HepG2 (cell line): ENCODE results near the gene DLG3. TPM values are rescaled to one million over a fixed set of nuclear protein-coding genes. Genes with fewer than 3 reads are reported as not detected.

Experiments used
- ARNT2 ChIP-seq: sonication (generic); formaldehyde crosslinking; IDR thresholded peaks from 2 replicates; pipeline ENCODE4 v1.8.0; 2022; ENCODE audit warnings: mild to moderate bottlenecking, low read depth, missing genetic modification reagents, moderate library complexity
- KAT8 ChIP-seq: IDR thresholded peaks from 2 replicates; pipeline ENCODE4 v1.6.1; 2016; ENCODE audit warnings: missing genetic modification reagents, missing compliant biosample characterization
- LBX2 ChIP-seq: sonication (generic); formaldehyde crosslinking; IDR thresholded peaks from 2 replicates; pipeline ENCODE4 v1.5.0; 2020; ENCODE audit warnings: missing genetic modification reagents, mild to moderate bottlenecking, borderline replicate concordance
- MXD3 ChIP-seq: IDR thresholded peaks from 2 replicates; pipeline ENCODE4 v1.6.1; 2016; ENCODE audit warnings: mild to moderate bottlenecking, missing biosample characterization, missing genetic modification reagents
- NFIB ChIP-seq: sonication (generic); formaldehyde crosslinking; IDR thresholded peaks from 2 replicates; pipeline ENCODE4 v1.9.0; 2021; ENCODE audit warnings: missing genetic modification reagents, mild to moderate bottlenecking, borderline replicate concordance
- RAD21 ChIP-seq: fragments of 450-650 bp; formaldehyde crosslinking; IDR thresholded peaks from 2 replicates; pipeline ENCODE4 v1.5.0; 2020; ENCODE audit warnings: mild to moderate bottlenecking
- ZNF121 ChIP-seq: sonication (generic); formaldehyde crosslinking; IDR thresholded peaks from 2 replicates; pipeline ENCODE4 v1.5.0; 2020; ENCODE audit warnings: mild to moderate bottlenecking, missing genetic modification reagents
- ZNF207 ChIP-seq: fragments of 450-650 bp; IDR thresholded peaks from 2 replicates; pipeline ENCODE4 v1.6.1; 2016; ENCODE audit warnings: antibody characterized with exemption, borderline replicate concordance
- ZNF33B ChIP-seq: sonication (generic); formaldehyde crosslinking; IDR thresholded peaks from 2 replicates; pipeline ENCODE4 v1.5.1; 2020; ENCODE audit warnings: mild to moderate bottlenecking, missing genetic modification reagents
- ZNF510 ChIP-seq: sonication (generic); formaldehyde crosslinking; IDR thresholded peaks from 2 replicates; pipeline ENCODE4 v1.4.0; 2020; ENCODE audit warnings: low read depth, mild to moderate bottlenecking, missing genetic modification reagents
- ZNF546 ChIP-seq: sonication (generic); formaldehyde crosslinking; conservative IDR thresholded peaks from 2 replicates; pipeline ENCODE4 v1.8.1; 2023; ENCODE audit warnings: mild to moderate bottlenecking, missing genetic modification reagents
- ZNF572 ChIP-seq: sonication (generic); formaldehyde crosslinking; IDR thresholded peaks from 2 replicates; pipeline ENCODE4 v1.5.1; 2020; ENCODE audit warnings: mild to moderate bottlenecking, missing genetic modification reagents
- ZXDC ChIP-seq: sonication (generic); formaldehyde crosslinking; IDR thresholded peaks from 2 replicates; pipeline ENCODE4 v1.5.0; 2020; ENCODE audit warnings: mild to moderate bottlenecking, missing genetic modification reagents
- polyA plus RNA-seq, 8 experiments: library from polyadenylated mRNA; depleted of rRNA in 3 of 8; stranded (reverse) in 7 of 8; unstranded in 1 of 8; fragments of >200 nt; fragmentation: Illumina TruSeq in 4 of 8; extraction: Trizol in 4 of 8; gene quantifications; 2 replicates each; pipeline versions ENCODE4 v1.2.1 to v1.2.3, GENCODE V29; 2011 to 2016; ENCODE audit warnings: low read depth in 4 of 8, missing spikeins in 1 of 8, mixed read lengths in 1 of 8; ENCODE audit not compliant: insufficient read depth in 1 of 8
- total RNA-seq, 5 experiments: library from RNA; depleted of rRNA; stranded (reverse); fragments of >200 nt; fragmentation: Illumina TruSeq; extraction: Trizol; gene quantifications; 2 replicates each; pipeline ENCODE4 v1.2.3, GENCODE V29; 2016; ENCODE audit warnings: low read depth in 1 of 5
- TF ChIP-seq, protein P1 (sequence below): sonication (generic); formaldehyde crosslinking; IDR thresholded peaks from 2 replicates; pipeline ENCODE4 v1.4.0; 2020; ENCODE audit warnings: missing genetic modification reagents, borderline replicate concordance

DLG3 gene
- total and polyA plus RNA-seq, 2 of the 13 experiments (the other 11 are each of a cell fraction or from before 2014, with no cell fraction given), result 9.9 to 19.4 TPM

- TF ChIP-seq MXD3 (no peak), ZXDC (CRISPR knock-in tag) (no peak), RAD21 (no peak), ZNF207 (no peak), ZNF510 (CRISPR knock-in tag) (no peak), ZNF121 (no peak), ZNF572 (no peak), NFIB (no peak), KAT8 (CRISPR knock-in tag) (0 out of 2 replicates have a peak, but pooled peaks have one; percentile 17), LBX2 (no peak), ZNF33B (no peak), ARNT2 (CRISPR knock-in tag) (no peak), ZNF546 (CRISPR knock-in tag) (no peak)
- TF ChIP-seq, protein P1, sequence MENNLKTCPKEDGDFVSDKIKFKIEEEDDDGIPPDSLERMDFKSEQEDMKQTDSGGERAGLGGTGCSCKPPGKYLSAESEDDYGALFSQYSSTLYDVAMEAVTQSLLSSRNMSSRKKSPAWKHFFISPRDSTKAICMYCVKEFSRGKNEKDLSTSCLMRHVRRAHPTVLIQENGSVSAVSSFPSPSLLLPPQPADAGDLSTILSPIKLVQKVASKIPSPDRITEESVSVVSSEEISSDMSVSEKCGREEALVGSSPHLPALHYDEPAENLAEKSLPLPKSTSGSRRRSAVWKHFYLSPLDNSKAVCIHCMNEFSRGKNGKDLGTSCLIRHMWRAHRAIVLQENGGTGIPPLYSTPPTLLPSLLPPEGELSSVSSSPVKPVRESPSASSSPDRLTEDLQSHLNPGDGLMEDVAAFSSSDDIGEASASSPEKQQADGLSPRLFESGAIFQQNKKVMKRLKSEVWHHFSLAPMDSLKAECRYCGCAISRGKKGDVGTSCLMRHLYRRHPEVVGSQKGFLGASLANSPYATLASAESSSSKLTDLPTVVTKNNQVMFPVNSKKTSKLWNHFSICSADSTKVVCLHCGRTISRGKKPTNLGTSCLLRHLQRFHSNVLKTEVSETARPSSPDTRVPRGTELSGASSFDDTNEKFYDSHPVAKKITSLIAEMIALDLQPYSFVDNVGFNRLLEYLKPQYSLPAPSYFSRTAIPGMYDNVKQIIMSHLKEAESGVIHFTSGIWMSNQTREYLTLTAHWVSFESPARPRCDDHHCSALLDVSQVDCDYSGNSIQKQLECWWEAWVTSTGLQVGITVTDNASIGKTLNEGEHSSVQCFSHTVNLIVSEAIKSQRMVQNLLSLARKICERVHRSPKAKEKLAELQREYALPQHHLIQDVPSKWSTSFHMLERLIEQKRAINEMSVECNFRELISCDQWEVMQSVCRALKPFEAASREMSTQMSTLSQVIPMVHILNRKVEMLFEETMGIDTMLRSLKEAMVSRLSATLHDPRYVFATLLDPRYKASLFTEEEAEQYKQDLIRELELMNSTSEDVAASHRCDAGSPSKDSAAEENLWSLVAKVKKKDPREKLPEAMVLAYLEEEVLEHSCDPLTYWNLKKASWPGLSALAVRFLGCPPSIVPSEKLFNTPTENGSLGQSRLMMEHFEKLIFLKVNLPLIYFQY, result no peak
These were observed 45.7 kb upstream of the DLG3 start (continued) for GRCh38 chrX:70398899-70399298.
